Activated CD4-positive, alpha-beta T cell treated with anti-CD3 and anti-CD28 coated beads, Interleukin-2, amount 50 U/mL, for 16 hours (primary cell): ENCODE measurements around the gene PTPRE.

Experiments used
- DNase-seq: peaks from one replicate; pipeline ENCODE4 v3.0.0-alpha.2; 2020

Gene PTPRE

GRCh38 chr10:128103229-128103714 lies 196.4 kb downstream of the PTPRE start:
- DNase-seq: no peak

- no peak for DNase-seq
Measured at GRCh38 chr10:128105383-128105782, 198.5 kb downstream of the PTPRE start.

GRCh38 chr10:128109707-128110106 lies 202.8 kb downstream of the PTPRE start:
- DNase-seq: no peak

- no peak for DNase-seq
Measured at GRCh38 chr10:128110339-128110738, 203.4 kb downstream of the PTPRE start.

GRCh38 chr10:128111696-128112095 lies 204.8 kb downstream of the PTPRE start:
- no peak for DNase-seq

- no peak for DNase-seq
Measured at GRCh38 chr10:128113026-128113425, 206.1 kb downstream of the PTPRE start.

- no peak for DNase-seq
Measured at GRCh38 chr10:128114901-128115300, 208.0 kb downstream of the PTPRE start.

GRCh38 chr10:128115356-128115755 lies 208.5 kb downstream of the PTPRE start:
- DNase-seq: no peak

GRCh38 chr10:128116187-128116586 lies 209.3 kb downstream of the PTPRE start:
- DNase-seq: no peak

- DNase-seq: no peak
Measured at GRCh38 chr10:128116851-128117615, 210.1 kb downstream of the PTPRE start.

GRCh38 chr10:128121750-128122412 lies 215.0 kb downstream of the PTPRE start:
- DNase-seq: no peak

- no peak for DNase-seq
Measured at GRCh38 chr10:128122931-128123330, 216.0 kb downstream of the PTPRE start.

GRCh38 chr10:128123846-128124245 lies 216.9 kb downstream of the PTPRE start:
- DNase-seq: no peak

GRCh38 chr10:128124813-128125403 lies 218.0 kb downstream of the PTPRE start:
- DNase-seq: no peak

- no peak for DNase-seq
Measured at GRCh38 chr10:128125416-128125943, 218.6 kb downstream of the PTPRE start.

GRCh38 chr10:128125944-128126764 lies 219.3 kb downstream of the PTPRE start, which contains the start of gene MKI67:
Gene MKI67 (minus strand): TSS chr10:128126423. CDS start chr10:128125667, 756 bp downstream.
- peak; percentile 95 for DNase-seq

GRCh38 chr10:128128582-128128981 lies 221.7 kb downstream of the PTPRE start:
- no peak for DNase-seq

- DNase-seq: no peak
Measured at GRCh38 chr10:128130051-128130450, 223.1 kb downstream of the PTPRE start.
